GM19025 (cell line): ENCODE results near the gene TMEM87A.

Experiments used
- ATAC-seq: cut with Tn5 transposase; IDR thresholded peaks from one replicate; pipeline ENCODE4 v1.9.1; 2021; ENCODE audit warnings: mild to moderate bottlenecking, low read depth, moderate library complexity; ENCODE audit not compliant: unreplicated experiment

TMEM87A gene

GRCh38 chr15:42207674-42208579, 65.3 kb downstream of the TMEM87A start, which contains the start of gene VPS39:
Gene VPS39 (minus strand): TSS chr15:42208304. CDS start chr15:42208153, 151 bp downstream.
- ATAC-seq: peak; percentile 90

GRCh38 chr15:42206406-42206805, 66.8 kb downstream of the TMEM87A start:
- ATAC-seq: no peak

DNA sequence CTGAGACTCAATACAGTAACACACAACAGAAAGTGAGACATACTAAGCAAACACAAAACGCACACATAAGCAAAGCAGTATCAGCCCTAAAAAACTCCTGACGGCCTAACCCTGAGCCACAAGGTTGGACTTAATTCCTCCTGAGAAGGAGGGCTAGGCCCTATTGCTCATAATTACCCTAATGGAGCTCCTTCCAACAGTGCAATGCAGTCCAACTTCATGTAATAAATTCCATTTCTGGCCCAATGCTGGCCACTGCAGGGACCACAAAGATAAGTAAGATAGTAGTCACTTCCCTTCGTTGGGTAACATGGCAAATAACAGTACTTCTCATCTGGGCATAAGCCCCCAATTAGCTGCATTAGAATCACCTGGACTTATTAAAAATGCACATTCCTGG, 69.3 kb downstream of the TMEM87A start:
- ATAC-seq: no peak

- no peak for ATAC-seq
These were observed 70.6 kb downstream of the TMEM87A start for GRCh38 chr15:42202653-42203052.

- ATAC-seq: no peak
These were observed 71.4 kb downstream of the TMEM87A start for GRCh38 chr15:42201801-42202200.

GRCh38 chr15:42199126-42199525, 74.1 kb downstream of the TMEM87A start:
- ATAC-seq: no peak

DNA sequence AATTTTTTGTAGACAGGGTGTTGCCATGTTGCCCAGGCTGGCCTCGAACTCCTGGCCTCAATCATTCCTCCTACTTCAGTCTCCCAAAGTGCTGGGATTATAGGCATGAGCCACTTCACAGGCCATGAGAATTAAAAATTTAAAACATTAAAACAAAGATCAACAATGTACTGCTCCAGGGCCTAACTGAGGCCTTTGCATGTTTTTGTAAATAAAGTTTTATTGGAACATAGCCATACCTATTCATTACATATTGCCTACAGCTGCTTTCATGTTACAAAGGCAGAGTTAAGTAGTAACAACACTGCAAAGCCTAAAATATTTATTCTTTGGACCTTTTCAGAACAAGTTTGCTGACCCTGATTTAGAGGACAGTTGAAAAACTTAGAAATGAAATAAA, 74.7 kb downstream of the TMEM87A start:
- no peak for ATAC-seq

DNA sequence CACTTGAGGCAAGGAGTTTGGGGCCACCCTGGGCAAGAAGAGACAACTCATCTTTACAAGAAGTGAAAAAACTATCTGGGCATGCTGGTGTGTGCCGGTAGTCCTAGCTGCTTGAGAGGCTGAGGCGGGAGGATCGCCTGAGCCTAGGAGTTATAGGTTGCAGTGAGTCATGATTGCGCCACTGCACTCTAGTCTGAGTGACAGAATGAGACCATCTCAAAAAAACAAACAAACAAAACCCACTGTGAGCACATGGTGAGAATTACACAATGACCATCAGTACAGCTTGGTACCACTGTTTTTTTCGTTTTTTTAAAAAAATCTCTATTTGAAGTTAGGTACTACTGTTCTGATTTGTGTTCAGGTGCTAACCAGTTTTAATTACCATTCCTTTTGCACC, 78.7 kb downstream of the TMEM87A start:
- no peak for ATAC-seq

- no peak for ATAC-seq
These were observed 79.8 kb downstream of the TMEM87A start for GRCh38 chr15:42193383-42193782.

DNA sequence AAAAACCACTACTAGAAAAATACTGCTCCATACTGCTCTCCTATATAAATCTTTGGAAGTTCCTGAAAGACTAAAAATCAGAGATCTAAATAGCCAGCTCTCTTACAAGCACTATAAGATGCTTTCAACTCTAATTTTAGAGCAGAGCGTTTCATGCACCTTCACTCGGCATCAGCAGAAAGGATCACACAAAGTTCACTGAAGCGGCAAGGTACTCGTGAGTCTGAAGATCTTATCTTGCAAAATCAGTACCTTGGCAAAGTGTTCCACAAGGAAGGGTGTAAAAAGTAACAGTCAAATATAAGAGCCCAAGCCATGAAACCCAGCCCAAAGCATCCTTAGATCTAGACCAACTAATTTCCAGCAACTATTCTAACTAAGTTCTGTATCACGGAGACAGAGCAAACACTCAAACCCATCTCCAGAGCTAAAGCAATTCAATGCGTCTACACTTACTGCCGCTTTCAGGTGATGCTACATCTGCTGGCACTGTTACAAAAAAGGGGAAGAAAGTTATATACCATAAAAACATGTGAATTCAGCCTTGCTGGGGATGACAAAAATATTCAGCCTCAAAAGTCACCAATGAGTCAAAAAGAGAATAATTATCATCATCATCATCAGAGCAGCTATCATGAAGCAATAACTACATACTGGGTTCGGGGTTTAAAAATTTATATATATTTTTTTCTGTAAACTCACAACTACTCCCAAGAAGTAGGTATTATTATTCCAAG, 81.5 kb downstream of the TMEM87A start:
- ATAC-seq: no peak

GRCh38 chr15:42190370-42190769, 82.9 kb downstream of the TMEM87A start:
- no peak for ATAC-seq

GRCh38 chr15:42185801-42186200, 87.4 kb downstream of the TMEM87A start:
- ATAC-seq: no peak

DNA sequence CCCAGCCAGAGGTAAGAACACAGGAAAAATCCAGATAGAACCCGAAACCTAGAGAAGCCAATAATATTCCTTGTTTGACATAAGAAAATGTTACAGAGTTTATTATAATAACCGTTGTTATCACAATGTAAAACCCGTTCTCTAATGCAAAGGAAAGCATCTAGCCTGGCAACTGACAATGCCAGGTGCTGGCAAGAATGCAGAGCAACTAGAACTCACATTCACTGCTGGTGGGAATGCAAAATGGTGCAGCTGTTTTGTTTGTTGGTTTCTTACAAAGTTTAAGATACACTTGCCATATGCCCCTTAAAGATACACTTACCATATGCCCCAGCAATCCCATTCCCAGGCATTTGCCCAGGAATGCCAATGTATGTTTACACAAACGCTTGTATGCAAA, 88.5 kb downstream of the TMEM87A start:
- ATAC-seq: no peak

DNA sequence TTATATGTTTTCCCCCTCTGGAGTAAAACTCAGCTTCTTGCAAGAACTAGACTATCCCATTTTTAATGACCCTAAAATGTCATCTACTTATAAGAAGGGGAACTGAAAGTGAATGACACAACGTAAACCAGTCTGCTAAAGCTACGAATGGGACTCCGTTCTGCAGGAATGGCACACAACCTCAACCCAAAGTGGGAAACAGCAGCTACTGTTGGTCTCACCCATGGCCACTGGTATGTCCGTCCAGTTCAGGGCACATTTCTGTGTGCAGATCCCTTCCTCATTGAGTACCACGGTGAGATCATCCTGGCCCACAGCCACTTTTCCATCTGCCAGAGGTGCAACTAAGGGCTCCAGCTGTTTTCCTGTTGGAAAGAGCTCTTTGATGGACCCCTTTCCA, 88.9 kb downstream of the TMEM87A start:
- ATAC-seq: no peak

- no peak for ATAC-seq
These were observed 90.3 kb downstream of the TMEM87A start for GRCh38 chr15:42182961-42183360.

DNA sequence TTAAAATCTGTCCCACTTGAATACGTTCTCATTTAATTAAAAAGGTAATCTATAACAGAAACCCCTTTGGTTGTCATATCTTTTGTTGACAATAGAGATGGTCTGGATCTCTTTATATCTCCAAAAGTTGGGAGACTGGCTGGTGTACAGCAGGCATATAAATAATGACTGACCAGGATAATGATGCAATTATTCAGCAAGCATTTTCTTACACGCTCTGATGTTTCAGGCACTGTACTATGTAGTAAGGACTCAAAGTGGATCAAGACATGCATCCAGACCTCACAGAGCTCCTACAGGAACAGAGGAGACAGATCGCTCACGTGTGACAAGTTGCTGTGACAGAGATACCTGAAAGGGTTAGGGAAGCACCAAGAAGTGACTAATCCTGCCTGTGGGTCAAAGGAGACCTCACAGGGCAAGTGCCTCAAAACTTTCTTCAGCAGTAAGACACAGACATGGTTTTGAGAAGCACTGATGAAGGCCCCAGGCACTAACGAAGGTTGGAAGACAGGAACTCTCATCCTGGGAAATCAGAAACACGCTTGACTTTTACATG, 90.8 kb downstream of the TMEM87A start:
- no peak for ATAC-seq

GRCh38 chr15:42178056-42178455, 95.2 kb downstream of the TMEM87A start:
- ATAC-seq: no peak

DNA sequence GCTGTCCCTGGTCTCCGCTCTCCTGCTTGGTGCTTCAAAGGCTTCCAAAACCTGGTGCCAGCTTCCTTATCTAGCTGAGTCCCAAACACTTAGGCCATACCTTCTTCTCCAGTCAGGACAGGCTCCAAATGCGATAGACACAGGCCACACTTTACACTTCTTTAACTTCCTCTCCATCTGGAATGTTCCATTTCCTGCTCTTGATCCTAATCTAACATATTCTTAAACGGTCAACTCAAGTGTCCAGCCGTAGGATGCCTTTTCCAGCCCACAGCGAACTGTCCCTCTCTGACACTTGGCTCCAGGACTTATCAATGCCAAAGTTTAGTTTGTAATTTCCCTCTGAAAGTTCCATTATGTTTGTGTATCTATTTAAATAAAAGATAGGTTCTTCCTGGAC, 97.6 kb downstream of the TMEM87A start:
- ATAC-seq: no peak

DNA sequence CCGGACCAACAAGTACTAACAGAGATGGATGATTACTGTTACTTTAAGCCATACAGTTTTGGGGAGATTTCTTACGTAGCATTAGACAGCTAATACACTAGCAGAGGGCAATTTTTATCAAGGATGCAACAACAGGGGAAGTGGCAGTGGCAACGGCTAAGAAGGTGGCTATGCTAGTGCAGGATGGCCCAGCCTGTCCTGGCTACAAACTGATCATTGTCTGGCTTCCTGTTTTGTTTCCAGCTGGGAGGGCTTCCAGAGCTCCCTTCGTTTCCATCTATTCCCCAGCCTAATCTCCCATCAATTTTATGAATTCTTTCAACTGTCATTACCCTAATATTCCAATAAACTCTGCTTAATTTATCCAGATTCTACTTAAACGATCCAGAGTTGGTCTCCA, 100.8 kb downstream of the TMEM87A start:
- no peak for ATAC-seq

- no peak for ATAC-seq
These were observed 101.4 kb downstream of the TMEM87A start for GRCh38 chr15:42171795-42172194.

- no peak for ATAC-seq
These were observed 102.1 kb downstream of the TMEM87A start for GRCh38 chr15:42171122-42171521.
